Measurements from ENCODE around the gene FANCE.
A peak's percentile ranks its signal among the peaks of the same experiment; 100 is the strongest.

FANCE gene

DNA sequence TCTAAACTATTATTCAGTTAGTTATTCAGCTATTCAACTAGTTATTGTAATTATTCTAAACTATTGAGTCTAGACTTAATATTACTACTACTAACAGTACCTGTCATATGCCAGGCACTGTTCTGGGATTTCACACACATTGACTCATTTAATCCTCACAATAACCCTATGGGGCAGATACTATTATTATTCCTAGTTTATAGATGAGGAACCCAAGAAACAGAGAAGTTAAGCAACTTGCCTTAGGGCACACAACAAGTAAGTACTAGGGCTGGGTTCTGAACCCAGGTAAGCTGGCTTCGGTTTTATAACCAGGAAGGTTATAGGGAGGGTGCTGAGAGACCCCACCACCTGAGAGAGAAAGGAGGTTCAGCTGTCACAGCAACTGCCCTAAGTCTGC lies 36.9 kb downstream of the FANCE start:
- DNase-seq (ENCODE audit: low read depth), result no peak
- TF ChIP-seq, protein P1, sequence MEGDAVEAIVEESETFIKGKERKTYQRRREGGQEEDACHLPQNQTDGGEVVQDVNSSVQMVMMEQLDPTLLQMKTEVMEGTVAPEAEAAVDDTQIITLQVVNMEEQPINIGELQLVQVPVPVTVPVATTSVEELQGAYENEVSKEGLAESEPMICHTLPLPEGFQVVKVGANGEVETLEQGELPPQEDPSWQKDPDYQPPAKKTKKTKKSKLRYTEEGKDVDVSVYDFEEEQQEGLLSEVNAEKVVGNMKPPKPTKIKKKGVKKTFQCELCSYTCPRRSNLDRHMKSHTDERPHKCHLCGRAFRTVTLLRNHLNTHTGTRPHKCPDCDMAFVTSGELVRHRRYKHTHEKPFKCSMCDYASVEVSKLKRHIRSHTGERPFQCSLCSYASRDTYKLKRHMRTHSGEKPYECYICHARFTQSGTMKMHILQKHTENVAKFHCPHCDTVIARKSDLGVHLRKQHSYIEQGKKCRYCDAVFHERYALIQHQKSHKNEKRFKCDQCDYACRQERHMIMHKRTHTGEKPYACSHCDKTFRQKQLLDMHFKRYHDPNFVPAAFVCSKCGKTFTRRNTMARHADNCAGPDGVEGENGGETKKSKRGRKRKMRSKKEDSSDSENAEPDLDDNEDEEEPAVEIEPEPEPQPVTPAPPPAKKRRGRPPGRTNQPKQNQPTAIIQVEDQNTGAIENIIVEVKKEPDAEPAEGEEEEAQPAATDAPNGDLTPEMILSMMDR (conservative IDR thresholded peaks at IDR 0.05; ENCODE audit: low read depth, low read length), result no peak

DNA sequence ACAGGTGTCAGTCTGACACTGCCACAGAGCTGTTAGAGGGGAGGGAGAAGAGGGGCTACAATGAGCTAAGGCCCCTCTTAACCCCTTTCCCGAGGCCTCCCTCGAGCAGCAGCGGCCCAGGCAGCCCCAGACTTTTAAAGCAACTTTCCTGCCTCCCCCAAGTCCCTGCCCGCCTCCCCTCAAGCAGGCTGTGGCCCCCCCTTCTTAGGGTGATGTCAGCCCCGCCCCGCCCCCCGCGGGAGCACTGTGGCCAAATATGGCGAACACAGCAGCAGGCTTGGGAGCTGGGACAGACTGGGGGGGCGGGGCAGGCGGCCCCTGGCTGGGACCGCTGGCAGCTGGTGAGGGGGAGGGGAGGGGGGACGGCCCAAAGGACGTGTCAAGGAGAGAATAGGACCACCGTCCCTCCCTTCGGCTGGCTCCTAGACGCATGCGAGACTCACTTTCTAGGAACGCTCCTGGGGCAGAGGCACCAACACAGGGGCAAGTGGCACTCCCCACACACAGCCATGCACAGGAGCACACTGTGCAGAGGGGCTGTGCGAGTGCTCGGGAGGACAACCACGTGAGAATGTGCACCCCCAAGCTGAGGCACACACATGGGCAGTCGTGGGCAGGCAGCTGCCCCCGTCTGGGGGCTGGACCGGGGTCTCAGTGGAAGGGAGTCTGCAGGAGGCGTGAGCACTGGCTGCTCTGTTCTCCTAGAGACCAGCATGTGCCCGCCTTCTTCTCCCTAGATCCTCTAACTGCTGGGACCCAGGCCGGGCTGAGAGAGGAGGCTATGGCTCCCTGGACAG lies 38.1 kb downstream of the FANCE start:
- DNase-seq (ENCODE audit: low read depth), result no peak
- H3K4me3 ChIP-seq (ENCODE audit: low read length), result peak overlapping the region; percentile 29
- TF ChIP-seq, protein P1 (conservative IDR thresholded peaks at IDR 0.05; ENCODE audit: low read depth, low read length), result no peak

More for the DNA sequence above, 36.9 kb downstream of the FANCE start:
- no peak overlapping the region for H3K4me3 ChIP-seq (ENCODE audit: low read length)

DNA sequence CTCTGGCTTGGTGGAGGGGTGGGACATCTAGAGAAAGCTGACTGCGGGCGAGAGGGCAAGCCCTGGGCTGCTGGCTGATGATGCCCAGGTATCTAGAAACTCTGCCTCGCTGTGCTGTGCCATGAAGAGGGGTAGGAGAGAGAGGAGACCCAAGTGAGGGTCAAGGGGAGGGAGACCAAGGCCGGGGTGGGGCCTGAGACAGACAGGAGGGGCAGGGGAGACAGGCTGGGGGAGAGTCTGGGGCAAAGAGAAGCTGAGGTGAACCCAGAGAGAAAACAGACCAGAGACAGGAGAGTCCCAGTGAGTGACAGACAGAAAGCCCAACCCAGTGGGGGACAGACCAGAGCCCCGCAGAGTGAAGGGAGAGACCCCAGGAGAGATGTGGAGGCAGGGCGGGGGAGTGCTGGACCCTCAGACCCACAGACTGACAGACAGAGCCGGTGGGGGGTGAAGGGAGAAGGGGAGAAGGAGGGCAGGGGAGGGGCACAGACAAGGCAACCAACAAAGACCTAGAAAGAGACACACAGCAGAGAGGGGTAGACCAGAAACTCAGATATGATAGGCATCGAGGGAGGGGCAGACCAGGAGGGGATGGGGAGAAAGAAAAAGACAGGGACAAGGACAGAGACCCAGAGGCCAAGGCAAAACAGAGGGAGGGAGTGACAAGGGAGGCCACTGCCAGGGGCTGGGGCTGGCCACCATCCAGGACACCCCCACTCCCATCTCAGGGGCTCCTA lies 38.9 kb downstream of the FANCE start:
- H3K4me3 ChIP-seq (ENCODE audit: low read length), result no peak overlapping the region
- TF ChIP-seq, protein P1 (conservative IDR thresholded peaks at IDR 0.05; ENCODE audit: low read depth, low read length), result no peak

DNA sequence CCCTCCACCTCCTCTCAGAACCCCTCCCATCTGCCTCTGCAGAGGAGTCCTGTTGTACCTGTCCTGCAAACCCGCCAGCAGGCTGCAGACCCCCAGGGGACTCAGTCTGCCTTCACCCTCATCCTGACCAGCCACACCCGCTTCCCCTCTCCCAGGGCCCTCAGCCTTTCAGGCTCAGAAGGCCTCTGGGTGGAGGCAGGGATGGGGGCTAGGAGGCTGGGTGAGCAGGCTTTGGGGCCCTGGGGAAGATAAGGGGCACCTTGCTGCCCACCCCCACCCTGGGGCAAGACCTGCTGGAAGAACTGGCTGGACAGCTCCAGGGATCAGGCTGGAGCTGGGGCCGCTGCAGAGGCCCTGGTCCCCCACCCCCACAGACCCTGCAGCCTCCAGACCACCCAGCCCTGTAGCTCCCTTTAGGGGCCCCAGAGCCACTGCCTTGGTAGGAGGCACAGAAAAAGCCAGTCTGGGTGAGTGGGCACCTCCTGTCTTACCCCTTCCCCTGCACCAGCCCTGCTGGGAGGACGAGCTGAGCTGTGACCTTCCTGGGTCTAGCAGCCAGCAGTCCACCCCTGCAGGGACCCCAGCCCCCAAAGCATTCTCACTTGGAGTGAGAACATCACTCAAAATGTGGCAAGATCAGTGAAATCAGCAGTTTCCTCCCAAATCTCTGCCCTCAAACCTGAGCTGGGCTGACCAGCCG lies 39.6 kb downstream of the FANCE start:
- H3K4me3 ChIP-seq (ENCODE audit: low read length), result no peak overlapping the region
- no peak for DNase-seq (ENCODE audit: low read depth)
- TF ChIP-seq, protein P1 (conservative IDR thresholded peaks at IDR 0.05; ENCODE audit: low read depth, low read length), result no peak

More for the DNA sequence above, 38.9 kb downstream of the FANCE start:
- no peak for DNase-seq (ENCODE audit: low read depth)

DNA sequence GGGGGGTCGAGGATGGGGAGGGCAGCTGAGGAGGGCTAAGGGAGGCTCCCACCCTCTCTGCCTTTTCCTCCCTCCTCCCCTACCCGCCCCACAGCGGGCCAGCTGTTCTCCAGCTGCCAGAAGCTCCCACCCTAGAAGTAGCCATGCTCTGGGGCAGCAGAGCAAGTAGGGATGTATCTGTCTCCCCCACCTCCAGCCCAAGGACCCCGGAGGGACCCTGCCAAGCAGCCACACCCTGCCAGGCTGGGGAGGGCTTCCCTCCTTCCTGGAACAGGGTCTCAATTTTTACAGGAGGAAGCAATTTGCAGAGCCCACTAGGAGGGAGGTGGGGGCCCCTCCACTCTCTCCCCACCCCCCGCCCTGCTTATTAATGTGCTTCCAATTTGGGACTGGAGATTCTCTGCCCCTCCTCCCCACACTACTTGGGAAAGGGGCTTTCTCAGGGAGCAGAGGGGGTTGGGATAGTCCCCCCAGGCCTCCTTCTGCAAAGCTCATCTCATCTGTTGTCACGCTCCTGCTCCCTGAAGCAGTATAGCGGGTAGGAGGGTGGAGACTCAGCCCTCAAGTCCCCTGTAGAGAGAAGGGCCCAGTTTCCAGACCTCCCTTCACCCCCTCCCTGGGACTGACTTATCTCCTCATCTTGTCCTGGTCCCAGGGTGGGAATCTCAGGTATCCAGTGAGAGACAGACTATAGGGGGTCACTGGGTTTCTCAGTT lies 40.3 kb downstream of the FANCE start:
- H3K4me3 ChIP-seq (ENCODE audit: low read length), result no peak overlapping the region
- DNase-seq (ENCODE audit: low read depth), result no peak
- TF ChIP-seq, protein P1 (conservative IDR thresholded peaks at IDR 0.05; ENCODE audit: low read depth, low read length), result no peak

DNA sequence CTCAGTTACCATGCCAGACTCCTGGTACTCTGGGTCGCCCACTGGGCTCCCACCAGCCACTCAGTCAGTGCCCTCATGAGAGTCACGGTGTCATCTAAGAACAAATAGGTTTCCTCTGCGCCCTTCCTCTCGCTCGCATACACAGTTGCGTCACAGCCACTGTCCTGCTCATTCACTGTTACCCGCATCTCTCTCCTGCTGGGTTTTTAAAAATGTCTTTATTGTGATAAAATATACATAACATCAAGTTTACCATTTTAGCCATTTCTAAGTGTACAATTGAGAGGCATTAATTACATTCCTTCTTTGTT lies 40.8 kb downstream of the FANCE start:
- TF ChIP-seq, protein P1 (conservative IDR thresholded peaks at IDR 0.05; ENCODE audit: low read depth, low read length), result no peak
- DNase-seq (ENCODE audit: low read depth), result no peak
- no peak overlapping the region for H3K4me3 ChIP-seq (ENCODE audit: low read length)

Data from retinal pigment epithelial cell (primary cell).